A549 treated with AZD9567 at 1 μM for 4 hours (cell line): ENCODE measurements around the gene PROM2. TPM values are rescaled to one million over a fixed set of nuclear protein-coding genes. Genes with fewer than 3 reads are reported as not detected.

ENCODE experiments used
- total RNA-seq: library from RNA; stranded (reverse); fragments of 200-300 nt; extraction: Qiagen RNA extraction; gene quantifications from 5 replicates; pipeline ENCODE4 v1.2.3, GENCODE V29; 2022; ENCODE audit not compliant: insufficient read depth

PROM2 gene, protein sequence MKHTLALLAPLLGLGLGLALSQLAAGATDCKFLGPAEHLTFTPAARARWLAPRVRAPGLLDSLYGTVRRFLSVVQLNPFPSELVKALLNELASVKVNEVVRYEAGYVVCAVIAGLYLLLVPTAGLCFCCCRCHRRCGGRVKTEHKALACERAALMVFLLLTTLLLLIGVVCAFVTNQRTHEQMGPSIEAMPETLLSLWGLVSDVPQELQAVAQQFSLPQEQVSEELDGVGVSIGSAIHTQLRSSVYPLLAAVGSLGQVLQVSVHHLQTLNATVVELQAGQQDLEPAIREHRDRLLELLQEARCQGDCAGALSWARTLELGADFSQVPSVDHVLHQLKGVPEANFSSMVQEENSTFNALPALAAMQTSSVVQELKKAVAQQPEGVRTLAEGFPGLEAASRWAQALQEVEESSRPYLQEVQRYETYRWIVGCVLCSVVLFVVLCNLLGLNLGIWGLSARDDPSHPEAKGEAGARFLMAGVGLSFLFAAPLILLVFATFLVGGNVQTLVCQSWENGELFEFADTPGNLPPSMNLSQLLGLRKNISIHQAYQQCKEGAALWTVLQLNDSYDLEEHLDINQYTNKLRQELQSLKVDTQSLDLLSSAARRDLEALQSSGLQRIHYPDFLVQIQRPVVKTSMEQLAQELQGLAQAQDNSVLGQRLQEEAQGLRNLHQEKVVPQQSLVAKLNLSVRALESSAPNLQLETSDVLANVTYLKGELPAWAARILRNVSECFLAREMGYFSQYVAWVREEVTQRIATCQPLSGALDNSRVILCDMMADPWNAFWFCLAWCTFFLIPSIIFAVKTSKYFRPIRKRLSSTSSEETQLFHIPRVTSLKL
- 0.02 to 0.07 TPM (median 0.05 TPM) in 4 of 5 replicates, not detected in the other for total RNA-seq

DNA sequence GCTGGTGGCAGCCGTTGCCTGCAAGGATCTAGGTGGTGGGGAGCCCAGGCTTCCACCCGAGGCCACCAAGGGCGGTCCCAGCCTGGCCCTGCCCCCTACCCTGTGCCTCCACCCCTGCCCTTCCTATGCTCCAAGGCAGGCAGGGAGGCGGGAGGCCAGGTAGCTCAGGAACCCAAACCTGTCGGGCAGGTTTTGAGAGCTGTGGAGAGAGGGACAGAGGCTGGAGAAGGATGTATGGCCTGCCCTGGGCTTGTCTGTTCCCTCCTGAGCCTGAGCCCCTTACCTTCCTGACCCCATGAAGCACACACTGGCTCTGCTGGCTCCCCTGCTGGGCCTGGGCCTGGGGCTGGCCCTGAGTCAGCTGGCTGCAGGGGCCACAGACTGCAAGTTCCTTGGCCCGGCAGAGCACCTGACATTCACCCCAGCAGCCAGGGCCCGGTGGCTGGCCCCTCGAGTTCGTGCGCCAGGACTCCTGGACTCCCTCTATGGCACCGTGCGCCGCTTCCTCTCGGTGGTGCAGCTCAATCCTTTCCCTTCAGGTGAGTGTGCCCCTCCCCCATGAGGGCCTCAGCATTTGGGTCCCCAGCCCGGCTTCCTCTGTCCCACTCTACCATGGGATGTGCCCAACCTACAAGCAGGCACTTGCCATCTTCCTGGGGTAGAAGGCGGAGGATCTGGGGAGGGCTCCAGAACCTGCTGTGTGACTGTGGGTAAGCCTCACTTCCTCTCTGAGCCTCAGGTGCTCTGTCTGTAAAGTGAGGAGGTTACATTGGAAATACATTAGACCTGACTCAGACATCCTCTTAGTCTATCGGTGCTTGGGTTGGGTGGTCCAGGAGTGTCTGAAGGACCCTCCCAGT, at the start of gene PROM2:
PROM2 (plus strand) TSS at position 159 of the 860 bp plus-strand sequence; CDS start at position 296, 137 bp downstream.

DNA sequence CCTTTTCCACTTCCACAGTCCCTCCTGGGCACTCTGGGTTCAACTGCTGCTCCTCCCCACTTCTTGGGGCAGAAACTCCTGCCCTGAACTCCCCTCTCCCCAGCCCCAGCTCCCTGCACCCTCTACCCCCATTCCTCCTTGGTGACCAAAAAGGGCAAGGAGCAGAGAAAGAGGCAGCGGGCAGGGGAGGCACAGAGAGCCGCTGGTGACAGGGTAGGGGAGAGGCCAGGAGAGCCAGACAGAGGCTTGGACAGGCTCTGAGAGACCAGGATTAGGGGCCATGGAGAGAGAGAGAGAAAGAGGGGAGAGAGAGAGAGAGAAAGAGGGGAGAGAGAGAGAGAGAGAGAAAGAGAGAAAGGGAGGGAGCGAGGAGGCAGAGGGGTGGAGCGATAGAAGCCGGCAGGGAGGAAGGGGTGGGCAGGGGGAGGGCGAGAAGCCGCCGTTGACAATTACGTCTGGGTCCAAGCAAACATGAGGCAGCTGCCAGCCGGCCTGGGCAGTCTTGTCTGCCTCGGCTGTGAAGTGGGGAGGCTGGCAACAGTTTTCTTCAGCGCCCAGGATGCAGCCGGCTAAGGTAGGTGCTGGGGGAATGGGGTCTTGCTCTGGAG, 22.7 kb downstream of the PROM2 start, which contains the start of gene KCNIP3:
KCNIP3 (plus strand) TSS at position 468 of the 608 bp plus-strand sequence; CDS start at position 560, 92 bp downstream.

Other genes starting within 250 kb of the PROM2 start
- gene MAL, start 248.7 kb upstream of the PROM2 start, total RNA-seq: 0.09 to 0.18 TPM (median 0.14 TPM) in 4 of 5 replicates, not detected in the other
- 68.5 to 74.9 TPM (median 72.9 TPM) in 5 replicates for gene MRPS5, start 152.6 kb upstream of the PROM2 start, total RNA-seq
- gene ZNF514, start 114.6 kb upstream of the PROM2 start, total RNA-seq: 4.4 to 7.4 TPM (median 6.9 TPM) in 5 replicates
- 3.2 to 6.4 TPM (median 3.6 TPM) in 5 replicates for gene ZNF2, start 108.6 kb upstream of the PROM2 start, total RNA-seq
- 0.39 to 0.54 TPM (median 0.48 TPM) in 4 of 5 replicates, not detected in the other for gene ZNF892, start 66.9 kb upstream of the PROM2 start, total RNA-seq
- 0.70 to 1.9 TPM (median 1.7 TPM) in 5 replicates for gene KCNIP3, start 22.9 kb downstream of the PROM2 start, total RNA-seq
- 29.6 to 38.6 TPM (median 31.0 TPM) in 5 replicates for gene FAHD2A, start 128.3 kb downstream of the PROM2 start, total RNA-seq
- 0.13 to 0.17 TPM in 2 of 5 replicates, not detected in the others for gene TRIM43B, start 210.3 kb downstream of the PROM2 start, total RNA-seq